Erythroblast (primary cell): ENCODE data around the gene ID4.
A peak's percentile ranks its signal among the peaks of the same experiment; 100 is the strongest.
"Not testable (repeated sequence)": the region's sequence is repeated elsewhere in the genome, so short reads cannot be mapped to it uniquely, and the experiment has no call there.

Experiments used
- DNase-seq, 2 experiments: peaks; one replicate each; lab custom pipeline; 2025; lab: John Stamatoyannopoulos, UW
- GATA1 ChIP-seq: IDR thresholded peaks from 2 replicates; pipeline ENCODE4 v1.6.1; 2011; ENCODE audit warnings: low read depth, mild to moderate bottlenecking, control low read depth, low read length, moderate library complexity
- POLR2A ChIP-seq: IDR thresholded peaks from 2 replicates; pipeline ENCODE4 v1.6.1; 2011; ENCODE audit warnings: mild to moderate bottlenecking, low read length

ID4 gene

DNA sequence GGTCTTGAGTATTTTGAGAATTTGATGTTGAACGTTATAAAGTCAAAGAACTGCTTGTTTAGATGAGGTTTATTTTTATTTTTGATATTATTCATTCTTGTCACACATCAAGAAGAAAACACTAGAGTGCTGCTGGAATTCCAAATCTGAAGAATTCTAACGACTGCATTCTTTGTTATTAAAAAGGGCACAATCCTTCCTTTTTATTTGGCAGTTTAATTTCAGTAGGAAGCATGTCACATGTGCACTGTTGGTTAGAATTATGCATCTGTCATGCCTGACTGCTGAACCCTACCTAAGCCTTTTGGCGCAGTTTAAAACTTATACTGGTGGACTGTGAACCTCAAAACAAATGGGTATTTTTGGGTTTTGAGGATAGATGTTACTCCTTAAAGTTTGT lies 4.0 kb downstream of the ID4 start:
- no peak for DNase-seq
- TF ChIP-seq GATA1 (no peak), POLR2A (no peak)

DNA sequence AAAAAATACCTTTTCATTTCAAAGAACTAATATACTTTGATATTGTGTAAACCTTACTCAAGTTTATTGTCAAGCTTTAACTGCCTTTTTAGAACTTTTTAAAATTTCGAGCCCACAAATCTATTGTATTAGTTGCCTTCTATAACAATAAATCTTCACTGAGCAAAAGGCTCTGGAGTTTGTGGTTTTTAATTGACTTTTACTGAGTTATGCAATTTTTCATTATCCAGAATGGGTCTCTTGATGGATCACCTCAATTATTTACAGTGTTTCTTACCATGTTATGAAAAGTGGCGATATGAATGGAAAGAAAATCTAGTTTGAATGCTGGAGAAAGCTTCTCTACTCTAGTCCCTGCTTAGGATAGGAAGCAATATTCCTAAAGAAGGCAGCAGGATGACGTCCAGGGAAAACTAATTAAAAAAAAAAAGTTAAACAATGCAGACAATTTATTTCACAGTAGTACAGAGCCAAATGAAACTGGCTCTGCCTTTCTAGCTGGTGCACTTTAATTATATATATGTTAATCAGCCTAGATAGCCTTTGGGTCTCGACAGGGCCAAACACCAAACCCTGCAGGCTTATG lies 5.0 kb downstream of the ID4 start:
- no peak for TF ChIP-seq POLR2A
- no peak for TF ChIP-seq GATA1
- DNase-seq, result no peak

DNA sequence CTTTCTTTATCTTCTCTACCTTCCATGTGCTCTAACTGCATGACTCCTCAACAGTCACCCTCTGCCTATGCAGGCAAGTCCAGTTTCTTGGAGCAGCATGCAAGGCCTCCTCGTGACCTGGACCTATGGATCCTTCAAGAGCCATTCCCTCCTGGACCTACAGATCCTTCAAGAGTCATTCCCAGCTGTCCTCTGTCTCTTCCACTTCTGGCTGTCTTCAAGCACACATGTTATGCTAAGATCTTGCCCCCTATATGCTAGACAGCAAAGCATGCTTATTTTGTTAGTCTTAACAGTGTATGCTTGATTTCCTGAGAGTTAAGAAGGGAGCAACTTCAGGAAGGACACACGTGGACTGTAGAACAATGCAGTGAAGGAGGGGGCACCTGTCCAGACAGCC lies 7.5 kb downstream of the ID4 start:
- TF ChIP-seq GATA1, result no peak
- TF ChIP-seq POLR2A, result no peak
- DNase-seq, result no peak

DNA sequence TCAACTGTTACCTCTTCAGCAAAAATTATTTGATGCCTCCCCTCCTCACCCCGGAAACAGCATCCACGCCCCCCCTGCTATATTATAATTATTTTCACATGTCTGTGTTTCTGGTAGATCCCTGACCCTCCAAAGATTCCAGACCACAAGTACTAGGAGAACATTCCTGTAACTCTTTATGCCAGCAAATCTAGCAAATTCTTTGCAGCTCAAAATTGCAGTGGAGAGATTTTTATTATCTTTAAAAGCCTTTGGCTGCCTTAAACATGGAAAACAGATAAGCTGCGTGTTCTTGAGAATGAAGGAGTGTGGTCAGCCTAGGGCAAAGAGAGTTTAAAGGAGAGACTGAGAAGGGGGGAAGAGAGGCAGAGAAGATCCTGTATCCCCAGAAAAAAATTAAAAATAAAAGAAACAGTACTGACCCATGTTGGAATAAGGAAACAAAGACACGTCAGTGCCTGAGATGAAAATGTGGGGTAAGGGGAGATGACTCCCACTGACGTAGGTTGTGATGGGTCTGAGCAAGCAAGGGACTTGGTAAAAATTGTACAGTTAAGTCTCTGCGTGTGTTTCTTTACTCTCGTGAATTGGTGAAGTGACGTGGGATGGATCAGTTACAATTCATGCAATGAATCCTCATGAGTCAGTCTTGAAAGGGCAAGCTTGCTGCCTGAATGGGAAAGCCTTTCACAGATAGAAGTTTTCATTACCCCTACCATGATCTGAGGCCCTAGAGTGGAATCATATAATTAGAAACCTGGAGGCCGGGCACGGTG lies 8.3 kb downstream of the ID4 start:
- no peak for DNase-seq
- TF ChIP-seq POLR2A (no peak), GATA1 (no peak)

DNA sequence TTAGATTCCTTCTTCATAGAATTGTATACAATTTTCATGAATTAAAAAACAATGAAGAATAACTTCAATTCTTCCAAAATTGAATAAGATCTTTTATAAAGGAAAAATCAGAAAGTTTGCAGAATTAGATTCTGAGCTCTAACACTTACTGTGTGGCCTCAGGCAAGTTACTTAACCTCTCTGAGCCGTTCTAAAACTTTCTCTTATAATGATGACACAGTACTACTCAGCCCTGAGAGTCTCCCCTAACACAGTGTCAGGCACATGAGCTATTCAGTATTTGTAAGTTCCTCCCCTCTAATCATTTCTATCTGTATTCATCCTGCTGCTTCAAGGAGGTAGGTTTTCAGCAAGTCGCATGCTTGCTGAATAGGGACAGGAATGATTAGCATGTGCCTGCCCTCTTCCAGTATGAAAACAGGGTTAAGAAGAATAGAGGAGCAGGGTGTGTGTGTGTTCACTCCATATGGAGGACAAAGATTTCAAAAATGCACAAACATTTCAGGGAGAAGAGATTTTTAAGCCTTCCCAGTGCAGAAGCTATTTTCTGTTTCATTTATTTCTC lies 11.4 kb downstream of the ID4 start:
- no peak for DNase-seq
- TF ChIP-seq GATA1 (no peak), POLR2A (no peak)

DNA sequence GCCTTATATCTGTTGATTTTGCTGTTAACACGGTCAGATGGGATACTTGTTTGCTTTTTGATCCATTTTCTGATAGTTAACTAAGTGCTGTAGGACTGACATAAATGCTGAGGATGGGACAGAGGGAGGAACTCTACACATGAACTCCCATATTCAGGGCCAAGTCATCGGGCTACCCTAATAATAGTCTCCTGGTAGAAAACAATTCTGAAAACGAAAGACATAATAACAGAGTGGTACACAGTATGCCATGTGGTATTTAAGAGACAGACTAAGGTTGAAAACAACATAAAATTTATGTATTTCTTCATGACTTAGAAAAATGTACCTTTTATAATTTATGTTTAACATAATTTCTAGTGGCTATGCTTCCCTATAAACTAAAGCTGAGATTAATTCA lies 12.0 kb downstream of the ID4 start:
- no peak for DNase-seq
- TF ChIP-seq GATA1 (no peak), POLR2A (no peak)

DNA sequence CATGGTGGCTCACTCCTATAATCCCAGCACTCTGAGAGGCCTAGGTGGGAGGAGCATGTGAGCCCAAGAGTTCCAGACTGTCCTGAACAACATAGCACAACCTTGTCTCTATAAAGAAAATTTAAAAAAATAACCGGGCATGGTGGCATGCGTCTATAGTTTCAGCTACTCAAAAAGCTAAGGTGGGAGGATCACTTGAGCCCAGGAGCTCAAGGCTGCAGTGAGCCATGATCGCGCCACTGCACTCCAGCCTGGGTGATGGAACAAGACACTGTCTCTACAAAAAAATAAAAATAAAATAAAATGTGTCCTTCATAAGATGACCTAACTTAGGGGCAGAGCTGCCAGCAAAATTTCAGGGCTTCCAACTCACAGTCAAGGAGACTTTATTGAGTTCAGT lies 12.6 kb downstream of the ID4 start:
- TF ChIP-seq GATA1 (no peak), POLR2A (no peak)
- no peak for DNase-seq

DNA sequence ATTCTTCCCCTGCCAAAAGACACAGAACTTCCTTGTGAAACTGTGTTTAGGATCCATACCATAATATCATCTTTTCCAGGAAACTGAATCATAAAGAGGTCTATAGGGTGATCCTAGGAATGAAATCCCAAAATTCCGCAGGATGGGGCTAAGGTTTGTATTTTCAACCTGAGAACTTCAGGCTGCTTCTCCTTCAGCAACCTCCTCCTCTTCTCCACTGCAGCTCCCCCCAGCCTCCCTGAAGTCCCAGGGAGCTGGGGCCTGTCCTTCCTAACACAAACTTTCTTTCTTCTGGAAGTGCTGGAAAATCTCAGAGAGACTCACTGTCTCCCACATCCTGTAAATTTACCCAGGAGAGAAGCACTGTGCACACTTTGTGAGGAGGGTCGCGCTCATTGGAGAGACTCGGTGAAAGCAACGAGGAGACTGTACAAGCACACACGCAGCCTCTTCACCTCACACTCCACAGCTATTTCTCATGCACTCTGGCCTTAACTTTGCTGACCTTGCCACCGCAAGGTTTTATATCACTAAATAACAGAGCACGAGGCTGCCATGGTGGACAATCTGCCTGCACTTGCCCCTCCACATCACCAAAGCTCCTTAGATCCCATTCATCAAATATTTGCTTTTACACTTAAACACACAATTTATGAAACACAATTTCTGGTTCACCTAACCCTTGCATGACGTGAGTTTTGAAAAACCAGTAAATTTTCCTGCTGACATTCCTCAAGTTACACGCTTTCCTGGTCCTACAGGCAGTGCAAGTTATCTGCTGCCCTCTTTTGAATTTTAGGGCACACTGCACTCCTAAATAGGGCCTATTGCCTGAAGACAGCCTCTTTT lies 14.3 kb downstream of the ID4 start:
- no peak for TF ChIP-seq POLR2A
- no peak for TF ChIP-seq GATA1
- peak; percentile 15 to 17 for DNase-seq

DNA sequence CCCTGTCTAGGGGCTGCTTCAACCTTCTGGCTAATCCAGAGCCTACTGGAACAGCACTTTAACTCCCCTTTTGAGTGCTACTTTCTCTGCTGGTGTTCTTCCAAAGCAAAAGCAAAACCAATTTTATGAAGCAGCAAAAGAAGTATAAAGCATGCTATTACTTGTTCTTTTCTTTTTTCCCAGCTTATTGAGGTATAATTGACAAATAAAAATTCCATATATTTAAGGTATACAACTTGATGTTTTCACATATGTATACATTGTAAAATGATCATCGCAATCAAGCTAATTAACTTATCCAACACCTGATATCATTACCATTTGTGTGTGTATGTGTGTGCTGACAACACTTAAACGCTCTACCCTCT lies 14.9 kb downstream of the ID4 start:
- TF ChIP-seq POLR2A (no peak), GATA1 (no peak)
- no peak for DNase-seq

DNA sequence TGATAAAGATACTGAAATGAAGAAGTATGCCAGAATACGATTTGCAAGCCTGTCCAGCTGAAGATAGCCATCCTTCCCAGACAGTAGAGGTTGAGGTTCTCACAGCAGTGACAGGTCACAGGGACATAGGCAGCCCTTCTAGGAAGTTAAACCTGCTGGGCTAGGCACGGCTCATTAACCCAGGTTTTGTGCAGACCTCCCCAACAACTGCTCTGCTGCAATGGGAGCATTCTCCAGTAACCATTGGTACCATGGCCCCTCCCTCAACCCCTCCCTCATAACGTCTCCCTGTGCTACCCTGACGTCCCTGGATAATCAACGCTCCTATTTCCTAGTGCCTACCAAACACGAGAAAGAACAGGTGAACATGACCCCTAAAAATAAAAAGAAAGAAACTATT lies 15.8 kb downstream of the ID4 start:
- DNase-seq, result no peak
- no peak for TF ChIP-seq POLR2A
- TF ChIP-seq GATA1, result no peak

DNA sequence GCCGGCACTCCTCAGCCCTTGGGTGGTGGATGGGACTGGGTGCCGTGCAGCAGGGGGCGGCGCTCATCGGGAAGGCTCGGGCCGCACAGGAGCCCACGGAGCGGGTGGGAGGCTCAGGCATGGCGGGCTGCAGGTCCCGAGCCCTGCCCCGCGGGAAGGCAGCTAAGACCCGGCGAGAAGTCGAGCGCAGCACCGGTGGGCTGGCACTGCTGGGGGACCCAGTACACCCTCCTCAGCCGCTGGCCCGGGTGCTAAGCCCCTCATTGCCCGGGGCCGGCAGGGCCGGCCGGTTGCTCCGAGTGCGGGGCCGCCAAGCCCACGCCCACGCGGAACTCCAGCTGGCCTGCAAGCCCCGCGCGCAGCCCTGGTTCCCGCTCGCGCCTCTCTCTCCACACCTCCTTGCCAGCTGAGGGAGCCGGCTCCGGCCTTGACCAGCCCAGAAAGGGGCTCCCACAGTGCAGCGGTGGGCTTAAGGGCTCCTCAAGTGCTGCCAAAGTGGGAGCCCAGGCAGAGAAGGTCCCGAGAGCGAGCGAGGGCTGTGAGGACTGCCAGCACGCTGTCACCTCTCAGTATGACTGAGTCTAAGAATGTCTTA lies 17.3 kb downstream of the ID4 start:
- DNase-seq, result not testable (repeated sequence)

DNA sequence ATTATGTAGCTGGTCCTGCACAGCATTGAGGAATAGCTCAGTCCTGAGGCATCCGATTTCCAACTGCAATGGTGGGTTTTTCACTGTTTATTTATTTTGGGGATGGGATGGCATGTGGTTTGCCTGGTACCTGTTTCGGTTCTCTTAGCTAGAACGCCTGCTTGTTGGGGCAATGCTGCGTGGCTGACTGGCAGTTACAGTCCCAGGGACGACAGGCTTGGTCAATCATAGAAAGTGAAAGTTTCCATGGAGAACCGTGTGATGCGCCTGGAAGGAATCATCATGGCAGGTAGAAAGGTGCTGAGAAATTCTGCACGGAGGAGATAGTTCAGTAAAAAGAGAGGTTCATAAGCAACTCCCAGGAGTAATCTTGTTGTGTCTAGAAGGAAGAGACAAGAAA lies 18.4 kb downstream of the ID4 start:
- TF ChIP-seq POLR2A (no peak), GATA1 (no peak)
- no peak for DNase-seq

DNA sequence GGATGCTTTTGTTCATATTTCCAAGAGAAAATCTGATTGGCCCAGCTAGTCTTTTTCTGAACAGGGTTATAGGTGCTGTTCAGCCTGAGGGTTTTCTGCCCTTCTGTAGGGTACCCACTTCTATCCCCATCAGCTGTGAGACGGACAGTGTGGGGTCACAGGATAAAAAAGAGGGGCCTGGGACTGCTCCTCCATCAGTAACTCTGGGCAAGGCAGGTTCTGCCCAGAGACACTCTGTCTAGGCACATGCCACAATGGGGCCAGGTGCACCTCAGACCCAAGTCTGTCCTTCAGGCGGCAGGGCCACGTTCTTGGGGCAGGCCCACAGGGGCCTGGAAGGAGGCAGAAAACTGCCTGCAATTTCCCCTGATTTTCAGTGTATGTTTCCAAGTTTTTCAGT lies 20.0 kb downstream of the ID4 start:
- TF ChIP-seq POLR2A (no peak), GATA1 (no peak)
- no peak for DNase-seq

DNA sequence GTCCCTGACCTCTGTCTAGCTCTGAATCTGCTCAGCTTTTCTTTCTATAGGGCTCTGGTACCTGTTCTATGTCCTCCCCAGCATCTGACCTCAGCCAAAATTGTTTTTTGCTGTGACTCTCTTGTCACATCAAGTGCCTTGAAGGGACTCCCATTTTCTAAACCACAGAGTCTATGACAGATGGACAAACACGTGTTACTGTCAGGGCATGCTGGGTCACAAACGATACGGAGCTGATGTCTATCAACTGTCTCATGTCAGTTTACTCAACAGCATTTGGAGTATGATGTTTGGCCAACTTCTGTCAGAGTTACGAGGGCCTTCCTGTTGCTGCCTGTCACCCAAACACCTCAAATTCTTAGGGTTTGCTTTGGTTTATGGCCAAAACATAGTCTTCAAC lies 20.5 kb downstream of the ID4 start:
- TF ChIP-seq GATA1 (no peak), POLR2A (no peak)
- no peak for DNase-seq

DNA sequence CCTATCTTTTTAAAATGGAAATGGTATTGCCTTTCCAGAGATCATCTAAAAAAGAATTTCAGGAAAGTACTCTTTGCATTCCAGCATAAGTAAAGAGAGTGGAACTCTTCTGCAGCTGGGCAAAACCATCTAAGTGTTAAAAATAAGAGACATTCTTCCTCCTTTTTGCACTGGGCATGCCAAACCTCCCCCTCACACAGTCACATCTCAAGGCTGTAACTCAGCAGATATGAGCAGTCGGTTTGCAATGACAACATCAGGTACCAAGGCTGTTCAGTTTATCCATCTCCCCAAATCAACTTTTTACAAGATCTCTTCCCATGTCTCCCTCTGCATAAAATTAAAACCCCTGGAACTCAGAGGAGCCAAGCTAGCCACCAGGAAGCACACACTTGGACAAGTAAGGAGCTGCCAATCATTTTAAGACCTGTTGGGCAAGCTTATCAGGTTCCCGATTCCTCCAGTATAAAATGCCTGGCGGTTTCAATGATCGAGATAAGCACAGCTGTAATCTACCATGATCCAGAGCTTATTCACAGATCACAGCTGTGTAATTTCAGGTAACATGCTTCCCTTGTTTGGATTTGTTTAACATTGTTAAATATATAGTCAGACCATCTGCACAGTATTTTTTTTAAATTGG lies 23.2 kb downstream of the ID4 start:
- no peak for DNase-seq
- TF ChIP-seq GATA1 (no peak), POLR2A (no peak)
